ENCODE measurements around the gene ARHGAP44. TPM values are rescaled to one million over a fixed set of nuclear protein-coding genes. Genes with fewer than 3 reads are reported as not detected.

ARHGAP44 gene
- total and polyA plus RNA-seq, 2 experiments from 2014 or later = 5.8 to 16.4 TPM

DNA sequence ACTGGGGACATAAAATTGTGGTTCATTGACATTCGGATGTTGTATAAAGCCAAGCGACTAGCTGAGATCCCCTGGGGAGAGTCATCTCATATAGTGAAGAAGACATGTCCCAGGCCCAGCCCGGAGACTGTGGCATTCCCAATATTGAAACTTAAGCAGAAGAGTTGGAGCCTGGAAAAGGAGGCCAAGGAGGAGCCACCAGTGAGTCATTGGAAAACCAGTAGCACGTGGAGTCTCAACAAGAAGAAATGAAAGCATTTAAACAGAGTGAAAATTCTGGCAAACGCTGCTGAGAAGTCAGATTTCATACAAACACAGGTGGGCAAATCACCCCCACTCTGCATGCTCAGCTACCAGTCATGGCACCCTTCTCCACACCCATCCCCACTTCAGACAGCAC, 237.9 kb downstream of the ARHGAP44 start:
- Mint-ChIP-seq H3K4me3 (no peak overlapping the region), H3K27me3 (ENCODE audit: insufficient read depth, low read depth, poor library complexity) (peaks cover 5% of the 10 kb centered on the region), H3K27ac (no peak overlapping the region), H3K36me3 (ENCODE audit: low read depth) (no peaks in the 10 kb centered on the region), H3K9me3 (no peaks in the 10 kb centered on the region), H3K4me1 (peaks cover 6% of the 10 kb centered on the region; the same call in 2 of the 3 replicates)
- no peak overlapping the region for H2AFZ ChIP-seq
- H3K4me3 ChIP-seq = no peak overlapping the region
- H3K4me2 ChIP-seq = no peak overlapping the region
- no peaks in the 10 kb centered on the region for H3K27me3 ChIP-seq (ENCODE audit: insufficient read depth)
- H3K27ac ChIP-seq (ENCODE audit: low read depth) = no peak overlapping the region
- DNase-seq (ENCODE audit: low spot score) = no peak
- H3K9me2 ChIP-seq (ENCODE audit: insufficient read depth) = no peaks in the 10 kb centered on the region
- H4K20me1 ChIP-seq (replicated peaks; ENCODE audit: insufficient read depth) = no peaks in the 10 kb centered on the region
- no peaks in the 10 kb centered on the region; the same call in 1 of the 2 replicates for H3F3A ChIP-seq (replicated peaks; ENCODE audit: low read depth)
- no peak for TF ChIP-seq EZH2 (IDR thresholded peaks at IDR 0.05; ENCODE audit: low read depth, unreplicated experiment)
- TF ChIP-seq NANOG (IDR thresholded peaks at IDR 0.05; ENCODE audit: borderline replicate concordance) = no peak
- TF ChIP-seq CREB1 (CRISPR knock-in tag; IDR thresholded peaks at IDR 0.05; ENCODE audit: low read depth) = no peak
- TF ChIP-seq, protein P1, sequence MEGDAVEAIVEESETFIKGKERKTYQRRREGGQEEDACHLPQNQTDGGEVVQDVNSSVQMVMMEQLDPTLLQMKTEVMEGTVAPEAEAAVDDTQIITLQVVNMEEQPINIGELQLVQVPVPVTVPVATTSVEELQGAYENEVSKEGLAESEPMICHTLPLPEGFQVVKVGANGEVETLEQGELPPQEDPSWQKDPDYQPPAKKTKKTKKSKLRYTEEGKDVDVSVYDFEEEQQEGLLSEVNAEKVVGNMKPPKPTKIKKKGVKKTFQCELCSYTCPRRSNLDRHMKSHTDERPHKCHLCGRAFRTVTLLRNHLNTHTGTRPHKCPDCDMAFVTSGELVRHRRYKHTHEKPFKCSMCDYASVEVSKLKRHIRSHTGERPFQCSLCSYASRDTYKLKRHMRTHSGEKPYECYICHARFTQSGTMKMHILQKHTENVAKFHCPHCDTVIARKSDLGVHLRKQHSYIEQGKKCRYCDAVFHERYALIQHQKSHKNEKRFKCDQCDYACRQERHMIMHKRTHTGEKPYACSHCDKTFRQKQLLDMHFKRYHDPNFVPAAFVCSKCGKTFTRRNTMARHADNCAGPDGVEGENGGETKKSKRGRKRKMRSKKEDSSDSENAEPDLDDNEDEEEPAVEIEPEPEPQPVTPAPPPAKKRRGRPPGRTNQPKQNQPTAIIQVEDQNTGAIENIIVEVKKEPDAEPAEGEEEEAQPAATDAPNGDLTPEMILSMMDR (conservative IDR thresholded peaks at IDR 0.05; ENCODE audit: low read depth in 2 of 2) = no peak
- no peak for TF ChIP-seq REST (IDR thresholded peaks at IDR 0.05; ENCODE audit: unreplicated experiment)
- no peak for TF ChIP-seq JUNB (IDR thresholded peaks at IDR 0.05; ENCODE audit: unreplicated experiment)
- no peak for TF ChIP-seq POLR2AphosphoS5 (IDR thresholded peaks at IDR 0.05; ENCODE audit: low read depth)
- no peak for TF ChIP-seq ZNF462 (CRISPR knock-in tag; IDR thresholded peaks at IDR 0.05)
- TF ChIP-seq EZH2phosphoT487 (IDR thresholded peaks at IDR 0.05; ENCODE audit: unreplicated experiment) = no peak
- TF ChIP-seq ZNF114 (CRISPR knock-in tag; IDR thresholded peaks at IDR 0.05) = no peak
- TF ChIP-seq STAT1 (IDR thresholded peaks at IDR 0.05; ENCODE audit: unreplicated experiment) = no peak
- no peak for TF ChIP-seq ZNF331 (CRISPR knock-in tag; IDR thresholded peaks at IDR 0.05; ENCODE audit: low read depth)
- TF ChIP-seq, protein P2, sequence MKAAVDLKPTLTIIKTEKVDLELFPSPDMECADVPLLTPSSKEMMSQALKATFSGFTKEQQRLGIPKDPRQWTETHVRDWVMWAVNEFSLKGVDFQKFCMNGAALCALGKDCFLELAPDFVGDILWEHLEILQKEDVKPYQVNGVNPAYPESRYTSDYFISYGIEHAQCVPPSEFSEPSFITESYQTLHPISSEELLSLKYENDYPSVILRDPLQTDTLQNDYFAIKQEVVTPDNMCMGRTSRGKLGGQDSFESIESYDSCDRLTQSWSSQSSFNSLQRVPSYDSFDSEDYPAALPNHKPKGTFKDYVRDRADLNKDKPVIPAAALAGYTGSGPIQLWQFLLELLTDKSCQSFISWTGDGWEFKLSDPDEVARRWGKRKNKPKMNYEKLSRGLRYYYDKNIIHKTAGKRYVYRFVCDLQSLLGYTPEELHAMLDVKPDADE (IDR thresholded peaks at IDR 0.05) = no peak
- no peaks in the 10 kb centered on the region for H3K79me2 ChIP-seq (replicated peaks; ENCODE audit: insufficient read depth)
- no peak for ATAC-seq
- H3K4me1 ChIP-seq (ENCODE audit: insufficient read depth) = no peaks in the 10 kb centered on the region; the same call in 1 of the 2 replicates
- H3K36me3 ChIP-seq (ENCODE audit: insufficient read depth) = no peaks in the 10 kb centered on the region

All from GM23338 (cell line).